WTC11 (cell line): ENCODE results near the gene PPP1R1B.

Experiments used
- ESRRA ChIP-seq: sonication (generic); formaldehyde crosslinking; IDR thresholded peaks from 2 replicates; pipeline ENCODE4 v1.8.1; 2022; ENCODE audit warnings: mild to moderate bottlenecking, missing genetic modification reagents, borderline replicate concordance
- FOXJ3 ChIP-seq: sonication (generic); formaldehyde crosslinking; IDR thresholded peaks from 2 replicates; pipeline ENCODE4 v1.9.0; 2021; ENCODE audit warnings: missing genetic modification reagents, mild to moderate bottlenecking, borderline replicate concordance
- MYBL2 ChIP-seq: sonication (generic); formaldehyde crosslinking; IDR thresholded peaks from 2 replicates; pipeline ENCODE4 v1.8.1; 2023; ENCODE audit warnings: mild to moderate bottlenecking, moderate library complexity, missing genetic modification reagents
- SP1 ChIP-seq: sonication (generic); formaldehyde crosslinking; conservative IDR thresholded peaks from 2 replicates; pipeline ENCODE4 v1.8.1; 2022; ENCODE audit warnings: missing genetic modification reagents
- STAT6 ChIP-seq: sonication (generic); formaldehyde crosslinking; conservative IDR thresholded peaks from 2 replicates; pipeline ENCODE4 v1.8.1; 2023; ENCODE audit warnings: mild to moderate bottlenecking, low read depth, missing genetic modification reagents, moderate library complexity
- TEAD1 ChIP-seq: sonication (generic); formaldehyde crosslinking; IDR thresholded peaks from 2 replicates; pipeline ENCODE4 v1.8.0; 2022; ENCODE audit warnings: mild to moderate bottlenecking, missing genetic modification reagents
- ZBTB43 ChIP-seq: sonication (generic); formaldehyde crosslinking; IDR thresholded peaks from 2 replicates; pipeline ENCODE4 v1.8.1; 2023; ENCODE audit warnings: mild to moderate bottlenecking, missing genetic modification reagents
- ZNF263 ChIP-seq: sonication (generic); formaldehyde crosslinking; IDR thresholded peaks from 2 replicates; pipeline ENCODE4 v1.8.1; 2022; ENCODE audit warnings: low read depth, mild to moderate bottlenecking, moderate library complexity, missing genetic modification reagents
- TF ChIP-seq, protein P1 (sequence below): fragments of 200-600 bp; IDR thresholded peaks from 2 replicates; pipeline ENCODE4 v1.8.0; 2022; ENCODE audit warnings: antibody characterized with exemption
- TF ChIP-seq, protein P2 (sequence below): sonication (generic); formaldehyde crosslinking; IDR thresholded peaks from 2 replicates; pipeline ENCODE4 v1.8.0; 2023; ENCODE audit warnings: missing genetic modification reagents
- TF ChIP-seq, protein P3 (sequence below): sonication (generic); formaldehyde crosslinking; IDR thresholded peaks from 2 replicates; pipeline ENCODE4 v1.8.0; 2022; ENCODE audit warnings: mild to moderate bottlenecking, missing genetic modification reagents
- TF ChIP-seq, protein P4 (sequence below): sonication (generic); formaldehyde crosslinking; IDR thresholded peaks from 2 replicates; pipeline ENCODE4 v1.8.0; 2022; ENCODE audit warnings: mild to moderate bottlenecking, missing genetic modification reagents
- TF ChIP-seq, protein P5 (sequence below): sonication (generic); formaldehyde crosslinking; IDR thresholded peaks from 2 replicates; pipeline ENCODE4 v1.8.0; 2022; ENCODE audit warnings: mild to moderate bottlenecking, missing genetic modification reagents

- no peak for TF ChIP-seq STAT6 (CRISPR knock-in tag)
- TF ChIP-seq, protein P1, sequence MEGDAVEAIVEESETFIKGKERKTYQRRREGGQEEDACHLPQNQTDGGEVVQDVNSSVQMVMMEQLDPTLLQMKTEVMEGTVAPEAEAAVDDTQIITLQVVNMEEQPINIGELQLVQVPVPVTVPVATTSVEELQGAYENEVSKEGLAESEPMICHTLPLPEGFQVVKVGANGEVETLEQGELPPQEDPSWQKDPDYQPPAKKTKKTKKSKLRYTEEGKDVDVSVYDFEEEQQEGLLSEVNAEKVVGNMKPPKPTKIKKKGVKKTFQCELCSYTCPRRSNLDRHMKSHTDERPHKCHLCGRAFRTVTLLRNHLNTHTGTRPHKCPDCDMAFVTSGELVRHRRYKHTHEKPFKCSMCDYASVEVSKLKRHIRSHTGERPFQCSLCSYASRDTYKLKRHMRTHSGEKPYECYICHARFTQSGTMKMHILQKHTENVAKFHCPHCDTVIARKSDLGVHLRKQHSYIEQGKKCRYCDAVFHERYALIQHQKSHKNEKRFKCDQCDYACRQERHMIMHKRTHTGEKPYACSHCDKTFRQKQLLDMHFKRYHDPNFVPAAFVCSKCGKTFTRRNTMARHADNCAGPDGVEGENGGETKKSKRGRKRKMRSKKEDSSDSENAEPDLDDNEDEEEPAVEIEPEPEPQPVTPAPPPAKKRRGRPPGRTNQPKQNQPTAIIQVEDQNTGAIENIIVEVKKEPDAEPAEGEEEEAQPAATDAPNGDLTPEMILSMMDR: no peak
- no peak for TF ChIP-seq FOXJ3 (CRISPR knock-in tag)
- TF ChIP-seq, protein P2, sequence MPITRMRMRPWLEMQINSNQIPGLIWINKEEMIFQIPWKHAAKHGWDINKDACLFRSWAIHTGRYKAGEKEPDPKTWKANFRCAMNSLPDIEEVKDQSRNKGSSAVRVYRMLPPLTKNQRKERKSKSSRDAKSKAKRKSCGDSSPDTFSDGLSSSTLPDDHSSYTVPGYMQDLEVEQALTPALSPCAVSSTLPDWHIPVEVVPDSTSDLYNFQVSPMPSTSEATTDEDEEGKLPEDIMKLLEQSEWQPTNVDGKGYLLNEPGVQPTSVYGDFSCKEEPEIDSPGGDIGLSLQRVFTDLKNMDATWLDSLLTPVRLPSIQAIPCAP (CRISPR knock-in tag): no peak
- TF ChIP-seq MYBL2 (CRISPR knock-in tag): no peak
- no peak for TF ChIP-seq ZBTB43 (CRISPR knock-in tag)
- TF ChIP-seq, protein P3, sequence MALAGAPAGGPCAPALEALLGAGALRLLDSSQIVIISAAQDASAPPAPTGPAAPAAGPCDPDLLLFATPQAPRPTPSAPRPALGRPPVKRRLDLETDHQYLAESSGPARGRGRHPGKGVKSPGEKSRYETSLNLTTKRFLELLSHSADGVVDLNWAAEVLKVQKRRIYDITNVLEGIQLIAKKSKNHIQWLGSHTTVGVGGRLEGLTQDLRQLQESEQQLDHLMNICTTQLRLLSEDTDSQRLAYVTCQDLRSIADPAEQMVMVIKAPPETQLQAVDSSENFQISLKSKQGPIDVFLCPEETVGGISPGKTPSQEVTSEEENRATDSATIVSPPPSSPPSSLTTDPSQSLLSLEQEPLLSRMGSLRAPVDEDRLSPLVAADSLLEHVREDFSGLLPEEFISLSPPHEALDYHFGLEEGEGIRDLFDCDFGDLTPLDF (CRISPR knock-in tag): no peak
- TF ChIP-seq SP1 (CRISPR knock-in tag): no peak
- TF ChIP-seq, protein P4, sequence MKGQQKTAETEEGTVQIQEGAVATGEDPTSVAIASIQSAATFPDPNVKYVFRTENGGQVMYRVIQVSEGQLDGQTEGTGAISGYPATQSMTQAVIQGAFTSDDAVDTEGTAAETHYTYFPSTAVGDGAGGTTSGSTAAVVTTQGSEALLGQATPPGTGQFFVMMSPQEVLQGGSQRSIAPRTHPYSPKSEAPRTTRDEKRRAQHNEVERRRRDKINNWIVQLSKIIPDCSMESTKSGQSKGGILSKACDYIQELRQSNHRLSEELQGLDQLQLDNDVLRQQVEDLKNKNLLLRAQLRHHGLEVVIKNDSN (CRISPR knock-in tag): no peak
- no peak for TF ChIP-seq ESRRA (CRISPR knock-in tag)
- TF ChIP-seq TEAD1 (CRISPR knock-in tag): no peak
- no peak for TF ChIP-seq ZNF263 (CRISPR knock-in tag)
- TF ChIP-seq, protein P5, sequence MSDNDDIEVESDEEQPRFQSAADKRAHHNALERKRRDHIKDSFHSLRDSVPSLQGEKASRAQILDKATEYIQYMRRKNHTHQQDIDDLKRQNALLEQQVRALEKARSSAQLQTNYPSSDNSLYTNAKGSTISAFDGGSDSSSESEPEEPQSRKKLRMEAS: no peak
Measured at GRCh38 chr17:39618246-39618913, 8.4 kb upstream of the PPP1R1B start.
